Calu3 (cell line): ENCODE results near the gene HMCN2. TPM values are rescaled to one million over a fixed set of nuclear protein-coding genes. Genes with fewer than 3 reads are reported as not detected.

Source experiments
- BruUV-seq: library from RNA; stranded (reverse); fragments of 400-500 nt; replicated peaks from 2 replicates; lab custom pipeline; 2021; lab: Mats Ljungman, UMichigan
- CTCF ChIA-PET: fragments of 300-600 bp; sonication (Branson Sonifier 250); formaldehyde crosslinking; loops from one replicate; lab custom pipeline; 2022; ENCODE audit warnings: antibody characterized with exemption; lab: Charles Lee
- DNase-seq: peaks from one replicate; pipeline ENCODE4 v3.0.0; 2022
- H3K27ac Mint-ChIP-seq: one replicate; pipeline ENCODE4 v1.8.0; 2022; ENCODE audit warnings: mixed read lengths; ENCODE audit not compliant: unreplicated experiment
- H3K27me3 Mint-ChIP-seq: one replicate; pipeline ENCODE4 v1.8.0; 2022; ENCODE audit warnings: mixed read lengths; ENCODE audit not compliant: unreplicated experiment
- H3K36me3 Mint-ChIP-seq: one replicate; pipeline ENCODE4 v1.8.0; 2022; ENCODE audit warnings: mild to moderate bottlenecking, moderate library complexity, mixed read lengths; ENCODE audit not compliant: insufficient read depth, unreplicated experiment
- H3K4me1 Mint-ChIP-seq: one replicate; pipeline ENCODE4 v1.8.0; 2022; ENCODE audit warnings: mild to moderate bottlenecking, low read depth, mixed read lengths; ENCODE audit not compliant: unreplicated experiment
- H3K4me3 Mint-ChIP-seq: one replicate; pipeline ENCODE4 v1.8.0; 2022; ENCODE audit warnings: mild to moderate bottlenecking, low read depth, moderate library complexity, mixed read lengths; ENCODE audit not compliant: unreplicated experiment
- H3K9me3 Mint-ChIP-seq: one replicate; pipeline ENCODE4 v1.8.0; 2022; ENCODE audit warnings: low read depth, mixed read lengths; ENCODE audit not compliant: unreplicated experiment
- CTCF ChIP-seq: fragments of 200-600 bp; IDR thresholded peaks from one replicate; pipeline ENCODE4 v1.8.0; 2022; ENCODE audit warnings: antibody characterized with exemption; ENCODE audit not compliant: unreplicated experiment
- intact Hi-C: fragments of 100-400 bp; cut with micrococcal nuclease; formaldehyde crosslinking; loops from one replicate; pipeline ENCODE4 v1.10.0; 2022; ENCODE audit not compliant: unreplicated experiment
- total RNA-seq: library from RNA; stranded (reverse); gene quantifications from 2 replicates; pipeline ENCODE4 v1.2.3, GENCODE V29; 2022

HMCN2 gene
- total RNA-seq, 1 experiment from 2014 or later = not detected

GRCh38 chr9:130220352-130220751 is 45.2 kb upstream of the HMCN2 start:
- CTCF ChIA-PET = interaction anchor here (0.7 kb wide), 1 partner anchor 33 kb away, joined by 3 read pairs; no protein-coding TSS in a partner anchor

GRCh38 chr9:130222833-130223232 is 42.7 kb upstream of the HMCN2 start:
- H3K9me3 Mint-ChIP-seq = no peaks in the 10 kb centered on the region
- no TSS peak for BruUV-seq
- CTCF ChIA-PET = no interaction called here
- no peak for DNase-seq
- intact Hi-C loops = no loop called here
- H3K27me3 Mint-ChIP-seq = no peaks in the 10 kb centered on the region
- TF ChIP-seq CTCF = no peak
- no peaks in the 10 kb centered on the region for H3K4me1 Mint-ChIP-seq
- H3K27ac Mint-ChIP-seq = no peak overlapping the region
- H3K4me3 Mint-ChIP-seq = no peak overlapping the region
- no peaks in the 10 kb centered on the region for H3K36me3 Mint-ChIP-seq

More at GRCh38 chr9:130220352-130220751, 45.2 kb upstream of the HMCN2 start:
- TF ChIP-seq CTCF = no peak
- H3K27ac Mint-ChIP-seq = no peak overlapping the region
- H3K4me1 Mint-ChIP-seq = no peaks in the 10 kb centered on the region
- H3K36me3 Mint-ChIP-seq = no peaks in the 10 kb centered on the region
- no peak overlapping the region for H3K4me3 Mint-ChIP-seq
- DNase-seq = no peak
- H3K9me3 Mint-ChIP-seq = no peaks in the 10 kb centered on the region
- no TSS peak for BruUV-seq
- intact Hi-C loops = no loop called here
- H3K27me3 Mint-ChIP-seq = no peaks in the 10 kb centered on the region

- CTCF ChIA-PET = no interaction called here
- H3K4me3 Mint-ChIP-seq = no peak overlapping the region
- TF ChIP-seq CTCF = no peak
- H3K36me3 Mint-ChIP-seq = no peaks in the 10 kb centered on the region
- no peak overlapping the region for H3K27ac Mint-ChIP-seq
- no peak for DNase-seq
- no TSS peak for BruUV-seq
- intact Hi-C loops = no loop called here
- no peaks in the 10 kb centered on the region for H3K9me3 Mint-ChIP-seq
- H3K27me3 Mint-ChIP-seq = no peaks in the 10 kb centered on the region
- H3K4me1 Mint-ChIP-seq = no peaks in the 10 kb centered on the region
Observed at GRCh38 chr9:130225071-130225470, 40.5 kb upstream of the HMCN2 start.

- CTCF ChIA-PET = no interaction called here
- no peak for TF ChIP-seq CTCF
- intact Hi-C loops = no loop called here
- Mint-ChIP-seq H3K27ac (no peak overlapping the region), H3K4me3 (no peak overlapping the region), H3K36me3 (no peaks in the 10 kb centered on the region), H3K27me3 (no peaks in the 10 kb centered on the region), H3K9me3 (no peaks in the 10 kb centered on the region), H3K4me1 (no peaks in the 10 kb centered on the region)
- no peak for DNase-seq
- no TSS peak for BruUV-seq
Observed at GRCh38 chr9:130225586-130225985, 40.0 kb upstream of the HMCN2 start.
